ENCODE measurements around the gene ZCCHC7. TPM values are rescaled to one million over a fixed set of nuclear protein-coding genes. Genes with fewer than 3 reads are reported as not detected.

The ZCCHC7 gene
- total RNA-seq, 2 experiments from 2014 or later, result 76.4 to 108 TPM

DNA sequence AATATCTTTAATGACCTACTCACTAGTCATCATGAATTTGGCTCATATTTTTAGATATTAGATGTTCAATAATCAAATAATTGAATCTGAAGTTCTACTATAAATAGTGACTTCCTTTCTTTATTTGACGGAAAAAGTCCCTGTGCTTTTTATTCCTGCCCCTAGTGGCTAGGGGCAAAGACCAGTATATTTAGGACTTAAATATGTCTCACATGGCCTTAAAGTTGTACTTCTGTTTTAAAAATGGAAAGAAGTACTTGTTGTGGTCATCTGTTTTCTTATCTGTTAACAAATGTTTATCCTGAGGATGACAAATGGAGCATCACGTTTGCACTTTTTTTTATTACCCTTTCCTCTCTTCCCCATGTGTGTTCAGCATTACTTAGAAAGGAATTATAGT lies 212.9 kb downstream of the ZCCHC7 start:
- peak overlapping the region; percentile 34 for H3K4me3 ChIP-seq (ENCODE audit: low read depth, low read length, poor library complexity, severe bottlenecking)
- H3K4me1 ChIP-seq (ENCODE audit: insufficient read depth, low read length, poor library complexity, severe bottlenecking), result peaks cover 98% of the 10 kb centered on the region
- peaks cover 3% of the 10 kb centered on the region; the same call in 1 of the 2 replicates for H3K36me3 ChIP-seq (ENCODE audit: insufficient read depth, low read length)
- H3K79me2 ChIP-seq (ENCODE audit: insufficient read depth, low read depth, low read length), result peaks cover 94% of the 10 kb centered on the region
- no peaks in the 10 kb centered on the region for H3K9me2 ChIP-seq (ENCODE audit: insufficient read depth, low read length)
- intact Hi-C loops (cut with micrococcal nuclease; ENCODE audit: unreplicated experiment), result no loop called here
- POLR2A ChIA-PET, result interaction anchor here (2.2 kb wide), 1 partner anchor 38 kb away, joined by 9 read pairs; no protein-coding TSS in a partner anchor
- no peak overlapping the region for H2AFZ ChIP-seq (ENCODE audit: low read length)
- DNase-seq (ENCODE audit: low spot score), result peak; percentile 41
- CTCF ChIA-PET (ENCODE audit: unreplicated experiment), result no interaction called here
- no peak for TF ChIP-seq EZH2phosphoT487 (IDR thresholded peaks at IDR 0.05; ENCODE audit: borderline replicate concordance, low read depth, low read length)
- TF ChIP-seq, protein P1, sequence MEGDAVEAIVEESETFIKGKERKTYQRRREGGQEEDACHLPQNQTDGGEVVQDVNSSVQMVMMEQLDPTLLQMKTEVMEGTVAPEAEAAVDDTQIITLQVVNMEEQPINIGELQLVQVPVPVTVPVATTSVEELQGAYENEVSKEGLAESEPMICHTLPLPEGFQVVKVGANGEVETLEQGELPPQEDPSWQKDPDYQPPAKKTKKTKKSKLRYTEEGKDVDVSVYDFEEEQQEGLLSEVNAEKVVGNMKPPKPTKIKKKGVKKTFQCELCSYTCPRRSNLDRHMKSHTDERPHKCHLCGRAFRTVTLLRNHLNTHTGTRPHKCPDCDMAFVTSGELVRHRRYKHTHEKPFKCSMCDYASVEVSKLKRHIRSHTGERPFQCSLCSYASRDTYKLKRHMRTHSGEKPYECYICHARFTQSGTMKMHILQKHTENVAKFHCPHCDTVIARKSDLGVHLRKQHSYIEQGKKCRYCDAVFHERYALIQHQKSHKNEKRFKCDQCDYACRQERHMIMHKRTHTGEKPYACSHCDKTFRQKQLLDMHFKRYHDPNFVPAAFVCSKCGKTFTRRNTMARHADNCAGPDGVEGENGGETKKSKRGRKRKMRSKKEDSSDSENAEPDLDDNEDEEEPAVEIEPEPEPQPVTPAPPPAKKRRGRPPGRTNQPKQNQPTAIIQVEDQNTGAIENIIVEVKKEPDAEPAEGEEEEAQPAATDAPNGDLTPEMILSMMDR (conservative IDR thresholded peaks at IDR 0.05; ENCODE audit: low read length), result peak; percentile 77
- BruUV-seq (replicated peaks), result no TSS peak
- no peaks in the 10 kb centered on the region for H4K20me1 ChIP-seq (ENCODE audit: insufficient read depth, low read length)
- H3K27ac ChIP-seq (ENCODE audit: low read depth, low read length, poor library complexity, severe bottlenecking), result peak overlapping the region; percentile 98
- peak overlapping the region; percentile 76 for H3K4me2 ChIP-seq (ENCODE audit: low read length)
- no peaks in the 10 kb centered on the region for H3K9me3 ChIP-seq (ENCODE audit: low read length)

DNA sequence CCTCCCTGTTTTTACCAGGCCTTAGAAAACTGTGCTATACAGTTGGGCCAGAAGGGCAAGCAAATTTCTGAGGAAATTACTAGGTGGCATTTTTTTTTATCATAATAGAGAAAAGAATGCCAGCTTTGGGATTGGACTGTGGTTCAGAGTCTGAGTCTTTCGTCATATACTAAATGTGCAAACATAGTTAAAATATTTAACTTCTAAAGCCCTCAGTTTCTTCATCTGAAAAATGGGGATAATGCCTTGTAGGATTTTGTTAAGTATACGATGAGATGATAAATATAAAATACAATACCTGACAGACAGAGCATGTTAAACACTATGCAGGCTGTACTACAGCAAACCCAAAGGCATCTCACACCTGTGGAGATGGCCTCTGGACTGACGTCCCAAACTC lies 214.9 kb downstream of the ZCCHC7 start:
- ChIA-PET POLR2A (interaction anchor here (0.7 to 1.1 kb wide), 4 partner anchors 11 to 50 kb away, joined by 3 to 6 read pairs (median 3); no protein-coding TSS in a partner anchor), CTCF (ENCODE audit: unreplicated experiment) (no interaction called here)
- Histone ChIP-seq H3K79me2 (ENCODE audit: insufficient read depth, low read depth, low read length) (peaks cover 95% of the 10 kb centered on the region), H3K4me3 (ENCODE audit: low read depth, low read length, poor library complexity, severe bottlenecking) (peak overlapping the region; percentile 12), H2AFZ (ENCODE audit: low read length) (no peak overlapping the region; the same call in 1 of the 2 replicates), H4K20me1 (ENCODE audit: insufficient read depth, low read length) (no peaks in the 10 kb centered on the region), H3K36me3 (ENCODE audit: insufficient read depth, low read length) (peaks cover 9% of the 10 kb centered on the region; the same call in 1 of the 2 replicates), H3K4me1 (ENCODE audit: insufficient read depth, low read length, poor library complexity, severe bottlenecking) (peaks cover 98% of the 10 kb centered on the region), H3K9me3 (ENCODE audit: low read length) (no peaks in the 10 kb centered on the region), H3K9me2 (ENCODE audit: insufficient read depth, low read length) (no peaks in the 10 kb centered on the region), H3K4me2 (ENCODE audit: low read length) (peak overlapping the region; percentile 76), H3K27ac (ENCODE audit: low read depth, low read length, poor library complexity, severe bottlenecking) (peak overlapping the region; percentile 98)
- intact Hi-C loops (cut with micrococcal nuclease; ENCODE audit: unreplicated experiment), result no loop called here
- no TSS peak for BruUV-seq (replicated peaks)
- TF ChIP-seq, protein P1 (conservative IDR thresholded peaks at IDR 0.05; ENCODE audit: low read length), result no peak
- DNase-seq (ENCODE audit: low spot score), result no peak

DNA sequence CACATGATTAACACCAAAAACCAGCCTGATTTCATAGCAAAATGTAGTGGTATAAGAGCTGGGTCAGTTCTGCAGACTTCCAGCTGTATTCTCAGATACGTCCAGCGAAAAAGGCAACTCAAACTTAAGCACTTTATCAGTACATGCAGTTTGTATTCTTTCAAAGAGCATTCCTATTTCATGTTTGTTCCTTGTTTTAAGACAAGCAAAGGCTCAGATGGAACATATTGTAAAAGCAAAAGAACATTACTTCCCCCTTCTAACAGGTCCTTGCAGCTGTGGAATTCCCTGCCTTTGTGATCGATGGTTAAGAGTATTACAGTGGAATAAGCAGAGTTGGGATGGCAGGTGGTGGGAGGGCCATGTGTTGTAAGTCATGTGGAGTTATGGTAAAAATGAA lies 215.8 kb downstream of the ZCCHC7 start:
- BruUV-seq (replicated peaks), result no TSS peak
- no peak for DNase-seq (ENCODE audit: low spot score)

More for the DNA sequence above, 215.8 kb downstream of the ZCCHC7 start:
- Histone ChIP-seq H3K4me2 (ENCODE audit: low read length) (peak overlapping the region; percentile 76), H3K36me3 (ENCODE audit: insufficient read depth, low read length) (peaks cover 18% of the 10 kb centered on the region), H3K4me3 (ENCODE audit: low read depth, low read length, poor library complexity, severe bottlenecking) (peak overlapping the region; percentile 21), H3K79me2 (ENCODE audit: insufficient read depth, low read depth, low read length) (peaks cover 95% of the 10 kb centered on the region), H4K20me1 (ENCODE audit: insufficient read depth, low read length) (no peaks in the 10 kb centered on the region), H3K4me1 (ENCODE audit: insufficient read depth, low read length, poor library complexity, severe bottlenecking) (peaks cover 97% of the 10 kb centered on the region), H3K9me2 (ENCODE audit: insufficient read depth, low read length) (no peaks in the 10 kb centered on the region), H3K27ac (ENCODE audit: low read depth, low read length, poor library complexity, severe bottlenecking) (peak overlapping the region; percentile 98), H2AFZ (ENCODE audit: low read length) (no peak overlapping the region; the same call in 1 of the 2 replicates), H3K9me3 (ENCODE audit: low read length) (no peaks in the 10 kb centered on the region)
- ChIA-PET CTCF (ENCODE audit: unreplicated experiment) (no interaction called here), POLR2A (interaction anchor here (0.6 to 3.2 kb wide), 13 partner anchors 9 to 299 kb away, joined by 3 to 35 read pairs (median 4); no protein-coding TSS in a partner anchor)
- intact Hi-C loops (cut with micrococcal nuclease; ENCODE audit: unreplicated experiment), result no loop called here
- TF ChIP-seq, protein P1 (conservative IDR thresholded peaks at IDR 0.05; ENCODE audit: low read length), result no peak
- no peak for TF ChIP-seq EZH2phosphoT487 (IDR thresholded peaks at IDR 0.05; ENCODE audit: borderline replicate concordance, low read depth, low read length)

All from OCI-LY7 (cell line).